ENCODE measurements around the gene CPSF4L.
"Not testable (repeated sequence)": the region's sequence is repeated elsewhere in the genome, so short reads cannot be mapped to it uniquely, and the experiment has no call there.

CPSF4L gene, protein sequence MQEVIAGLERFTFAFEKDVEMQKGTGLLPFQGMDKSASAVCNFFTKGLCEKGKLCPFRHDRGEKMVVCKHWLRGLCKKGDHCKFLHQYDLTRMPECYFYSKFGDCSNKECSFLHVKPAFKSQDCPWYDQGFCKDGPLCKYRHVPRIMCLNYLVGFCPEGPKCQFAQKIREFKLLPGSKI

DNA sequence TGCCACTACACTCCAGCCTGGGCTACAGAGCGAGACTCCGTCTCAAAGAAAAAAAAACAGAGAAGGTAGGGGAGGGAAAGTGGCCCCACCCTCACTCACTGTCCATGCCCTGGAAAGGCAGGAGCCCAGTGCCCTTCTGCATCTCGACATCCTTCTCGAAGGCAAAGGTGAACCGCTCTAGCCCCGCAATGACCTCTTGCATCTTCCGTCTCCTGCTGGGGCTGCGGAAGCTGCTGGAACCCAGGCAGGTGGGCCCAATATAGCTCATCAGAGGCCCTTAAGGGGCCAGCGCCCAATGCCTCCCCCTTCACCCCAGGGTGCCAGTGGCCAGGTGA lies at the start of gene CPSF4L:
Gene CPSF4L (minus strand): TSS at position 264 of the 335 bp plus-strand sequence. CDS start 62 bp downstream, at position 202.
- DNase-seq (ENCODE audit: low spot score) = no peak
- TF ChIP-seq CTCF (IDR thresholded peaks at IDR 0.05; ENCODE audit: extremely low read depth, missing control alignments) = no peak

DNA sequence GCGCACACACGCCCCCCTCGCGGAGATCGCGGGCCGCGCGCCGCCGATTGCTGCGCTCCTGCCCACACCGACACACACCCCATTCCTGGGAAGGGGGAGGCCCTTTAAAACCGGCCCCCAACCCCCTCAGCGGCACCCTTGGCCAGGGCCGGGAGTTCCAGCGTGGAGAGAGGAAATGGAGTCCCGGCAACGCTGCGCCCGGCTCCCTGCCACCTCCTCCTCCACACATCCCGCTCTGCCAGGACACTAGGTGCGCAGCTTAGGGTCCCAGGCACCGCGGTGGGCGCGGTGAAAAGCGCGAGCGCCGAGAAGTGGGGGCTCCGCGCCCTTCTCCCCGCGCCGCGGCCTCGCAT lies 49.7 kb upstream of the CPSF4L start:
- peak; percentile 44 for DNase-seq (ENCODE audit: low spot score)
- no peak for TF ChIP-seq CTCF (IDR thresholded peaks at IDR 0.05; ENCODE audit: extremely low read depth, missing control alignments)

GRCh38 chr17:73309727-73310596 lies 48.3 kb upstream of the CPSF4L start:
- no peak for DNase-seq (ENCODE audit: low spot score)
- TF ChIP-seq CTCF (IDR thresholded peaks at IDR 0.05; ENCODE audit: extremely low read depth, missing control alignments) = no peak

GRCh38 chr17:73308959-73309358 lies 47.3 kb upstream of the CPSF4L start:
- not testable (repeated sequence) for DNase-seq (ENCODE audit: low spot score)

GRCh38 chr17:73308017-73308823 lies 46.5 kb upstream of the CPSF4L start:
- no peak for DNase-seq (ENCODE audit: low spot score)
- TF ChIP-seq CTCF (IDR thresholded peaks at IDR 0.05; ENCODE audit: extremely low read depth, missing control alignments) = no peak

GRCh38 chr17:73307130-73307529 lies 45.5 kb upstream of the CPSF4L start:
- no peak for TF ChIP-seq CTCF (IDR thresholded peaks at IDR 0.05; ENCODE audit: extremely low read depth, missing control alignments)

GRCh38 chr17:73305845-73306836 lies 44.5 kb upstream of the CPSF4L start:
- DNase-seq (ENCODE audit: low spot score) = no peak
- TF ChIP-seq CTCF (IDR thresholded peaks at IDR 0.05; ENCODE audit: extremely low read depth, missing control alignments) = no peak

More at GRCh38 chr17:73307130-73307529, 45.5 kb upstream of the CPSF4L start:
- no peak for DNase-seq (ENCODE audit: low spot score)

All from GM20000 (cell line).